WTC11 (cell line): ENCODE results near the gene PTPRO.

Experiments used
- NFYB ChIP-seq: sonication (generic); formaldehyde crosslinking; conservative IDR thresholded peaks from 2 replicates; pipeline ENCODE4 v1.8.0; 2022; ENCODE audit warnings: low read depth, missing genetic modification reagents
- TF ChIP-seq, protein P1 (sequence below): sonication (generic); formaldehyde crosslinking; IDR thresholded peaks from 2 replicates; pipeline ENCODE4 v1.8.1; 2023; ENCODE audit warnings: mild to moderate bottlenecking, missing genetic modification reagents
- TF ChIP-seq, protein P2 (sequence below): sonication (generic); formaldehyde crosslinking; IDR thresholded peaks from 2 replicates; pipeline ENCODE4 v1.8.0; 2022; ENCODE audit warnings: mild to moderate bottlenecking, missing genetic modification reagents

DNA sequence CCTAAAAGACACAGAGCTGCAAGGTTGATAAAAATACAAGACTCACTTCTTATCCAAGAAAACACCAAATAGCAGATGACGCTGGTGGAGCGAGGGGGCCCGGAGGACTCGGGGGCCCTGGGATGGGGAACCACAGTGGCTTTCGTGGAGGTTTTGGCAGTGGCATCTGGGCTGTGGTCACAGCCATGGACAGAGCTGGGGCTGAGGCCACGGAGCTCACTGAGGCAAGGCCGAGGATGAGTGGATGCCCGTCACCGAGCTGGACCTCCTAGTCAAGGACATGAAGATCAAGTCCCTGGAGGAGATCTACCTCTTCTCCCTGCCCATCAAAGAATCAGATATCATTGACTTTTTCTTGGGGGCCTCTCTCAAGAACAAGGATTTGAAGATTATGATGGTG lies 117.2 kb downstream of the PTPRO start:
- TF ChIP-seq, protein P1, sequence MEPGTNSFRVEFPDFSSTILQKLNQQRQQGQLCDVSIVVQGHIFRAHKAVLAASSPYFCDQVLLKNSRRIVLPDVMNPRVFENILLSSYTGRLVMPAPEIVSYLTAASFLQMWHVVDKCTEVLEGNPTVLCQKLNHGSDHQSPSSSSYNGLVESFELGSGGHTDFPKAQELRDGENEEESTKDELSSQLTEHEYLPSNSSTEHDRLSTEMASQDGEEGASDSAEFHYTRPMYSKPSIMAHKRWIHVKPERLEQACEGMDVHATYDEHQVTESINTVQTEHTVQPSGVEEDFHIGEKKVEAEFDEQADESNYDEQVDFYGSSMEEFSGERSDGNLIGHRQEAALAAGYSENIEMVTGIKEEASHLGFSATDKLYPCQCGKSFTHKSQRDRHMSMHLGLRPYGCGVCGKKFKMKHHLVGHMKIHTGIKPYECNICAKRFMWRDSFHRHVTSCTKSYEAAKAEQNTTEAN (CRISPR knock-in tag): no peak
- TF ChIP-seq, protein P2, sequence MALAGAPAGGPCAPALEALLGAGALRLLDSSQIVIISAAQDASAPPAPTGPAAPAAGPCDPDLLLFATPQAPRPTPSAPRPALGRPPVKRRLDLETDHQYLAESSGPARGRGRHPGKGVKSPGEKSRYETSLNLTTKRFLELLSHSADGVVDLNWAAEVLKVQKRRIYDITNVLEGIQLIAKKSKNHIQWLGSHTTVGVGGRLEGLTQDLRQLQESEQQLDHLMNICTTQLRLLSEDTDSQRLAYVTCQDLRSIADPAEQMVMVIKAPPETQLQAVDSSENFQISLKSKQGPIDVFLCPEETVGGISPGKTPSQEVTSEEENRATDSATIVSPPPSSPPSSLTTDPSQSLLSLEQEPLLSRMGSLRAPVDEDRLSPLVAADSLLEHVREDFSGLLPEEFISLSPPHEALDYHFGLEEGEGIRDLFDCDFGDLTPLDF (CRISPR knock-in tag): no peak
- TF ChIP-seq NFYB (CRISPR knock-in tag): no peak
